ENCODE measurements around the gene MCL1. TPM values are rescaled to one million over a fixed set of nuclear protein-coding genes. Genes with fewer than 3 reads are reported as not detected.
A peak's percentile ranks its signal among the peaks of the same experiment; 100 is the strongest.

Gene MCL1
- total and polyA plus RNA-seq, 2 of the 13 experiments (the other 11 are each of a cell fraction or from before 2014, with no cell fraction given) = 69.5 to 125 TPM

- TF ChIP-seq NR1H2 (CRISPR knock-in tag; IDR thresholded peaks at IDR 0.05; ENCODE audit: borderline replicate concordance, low read depth) (no peak), HNF1A (IDR thresholded peaks at IDR 0.05; ENCODE audit: low read depth) (no peak), HNF1A (CRISPR knock-in tag; IDR thresholded peaks at IDR 0.05; ENCODE audit: borderline replicate concordance) (0 out of 2 replicates have a peak, but pooled peaks have one; percentile 65), BCL6 (CRISPR knock-in tag; IDR thresholded peaks at IDR 0.05) (0 out of 2 replicates have a peak, but pooled peaks have one; percentile 58), SIN3B (IDR thresholded peaks at IDR 0.05; ENCODE audit: low read length) (peak; percentile 61; the same call in 1 of the 2 replicates), ATF2 (CRISPR knock-in tag; IDR thresholded peaks at IDR 0.05) (0 out of 2 replicates have a peak, but pooled peaks have one; percentile 3), ZNF775 (CRISPR knock-in tag; IDR thresholded peaks at IDR 0.05; ENCODE audit: borderline replicate concordance) (peak; percentile 63; the same call in 1 of the 2 replicates), TRIM24 (CRISPR knock-in tag; IDR thresholded peaks at IDR 0.05) (no peak)
Observed at GRCh38 chr1:150579110-150579944, at the start of gene MCL1 (continued).
